Hematopoietic multipotent progenitor cell treated with erythropoietin and hydrocortisone succinate and interleukin-3 and kit ligand, for 17 days (in vitro differentiated cells): ENCODE results near the gene PPRC1.

Experiments used
- DNase-seq: peaks from one replicate; pipeline ENCODE4 v3.0.0-alpha.2; 2015; ENCODE audit warnings: low spot score

Gene PPRC1, protein sequence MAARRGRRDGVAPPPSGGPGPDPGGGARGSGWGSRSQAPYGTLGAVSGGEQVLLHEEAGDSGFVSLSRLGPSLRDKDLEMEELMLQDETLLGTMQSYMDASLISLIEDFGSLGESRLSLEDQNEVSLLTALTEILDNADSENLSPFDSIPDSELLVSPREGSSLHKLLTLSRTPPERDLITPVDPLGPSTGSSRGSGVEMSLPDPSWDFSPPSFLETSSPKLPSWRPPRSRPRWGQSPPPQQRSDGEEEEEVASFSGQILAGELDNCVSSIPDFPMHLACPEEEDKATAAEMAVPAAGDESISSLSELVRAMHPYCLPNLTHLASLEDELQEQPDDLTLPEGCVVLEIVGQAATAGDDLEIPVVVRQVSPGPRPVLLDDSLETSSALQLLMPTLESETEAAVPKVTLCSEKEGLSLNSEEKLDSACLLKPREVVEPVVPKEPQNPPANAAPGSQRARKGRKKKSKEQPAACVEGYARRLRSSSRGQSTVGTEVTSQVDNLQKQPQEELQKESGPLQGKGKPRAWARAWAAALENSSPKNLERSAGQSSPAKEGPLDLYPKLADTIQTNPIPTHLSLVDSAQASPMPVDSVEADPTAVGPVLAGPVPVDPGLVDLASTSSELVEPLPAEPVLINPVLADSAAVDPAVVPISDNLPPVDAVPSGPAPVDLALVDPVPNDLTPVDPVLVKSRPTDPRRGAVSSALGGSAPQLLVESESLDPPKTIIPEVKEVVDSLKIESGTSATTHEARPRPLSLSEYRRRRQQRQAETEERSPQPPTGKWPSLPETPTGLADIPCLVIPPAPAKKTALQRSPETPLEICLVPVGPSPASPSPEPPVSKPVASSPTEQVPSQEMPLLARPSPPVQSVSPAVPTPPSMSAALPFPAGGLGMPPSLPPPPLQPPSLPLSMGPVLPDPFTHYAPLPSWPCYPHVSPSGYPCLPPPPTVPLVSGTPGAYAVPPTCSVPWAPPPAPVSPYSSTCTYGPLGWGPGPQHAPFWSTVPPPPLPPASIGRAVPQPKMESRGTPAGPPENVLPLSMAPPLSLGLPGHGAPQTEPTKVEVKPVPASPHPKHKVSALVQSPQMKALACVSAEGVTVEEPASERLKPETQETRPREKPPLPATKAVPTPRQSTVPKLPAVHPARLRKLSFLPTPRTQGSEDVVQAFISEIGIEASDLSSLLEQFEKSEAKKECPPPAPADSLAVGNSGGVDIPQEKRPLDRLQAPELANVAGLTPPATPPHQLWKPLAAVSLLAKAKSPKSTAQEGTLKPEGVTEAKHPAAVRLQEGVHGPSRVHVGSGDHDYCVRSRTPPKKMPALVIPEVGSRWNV (N-terminal part only)

DNA sequence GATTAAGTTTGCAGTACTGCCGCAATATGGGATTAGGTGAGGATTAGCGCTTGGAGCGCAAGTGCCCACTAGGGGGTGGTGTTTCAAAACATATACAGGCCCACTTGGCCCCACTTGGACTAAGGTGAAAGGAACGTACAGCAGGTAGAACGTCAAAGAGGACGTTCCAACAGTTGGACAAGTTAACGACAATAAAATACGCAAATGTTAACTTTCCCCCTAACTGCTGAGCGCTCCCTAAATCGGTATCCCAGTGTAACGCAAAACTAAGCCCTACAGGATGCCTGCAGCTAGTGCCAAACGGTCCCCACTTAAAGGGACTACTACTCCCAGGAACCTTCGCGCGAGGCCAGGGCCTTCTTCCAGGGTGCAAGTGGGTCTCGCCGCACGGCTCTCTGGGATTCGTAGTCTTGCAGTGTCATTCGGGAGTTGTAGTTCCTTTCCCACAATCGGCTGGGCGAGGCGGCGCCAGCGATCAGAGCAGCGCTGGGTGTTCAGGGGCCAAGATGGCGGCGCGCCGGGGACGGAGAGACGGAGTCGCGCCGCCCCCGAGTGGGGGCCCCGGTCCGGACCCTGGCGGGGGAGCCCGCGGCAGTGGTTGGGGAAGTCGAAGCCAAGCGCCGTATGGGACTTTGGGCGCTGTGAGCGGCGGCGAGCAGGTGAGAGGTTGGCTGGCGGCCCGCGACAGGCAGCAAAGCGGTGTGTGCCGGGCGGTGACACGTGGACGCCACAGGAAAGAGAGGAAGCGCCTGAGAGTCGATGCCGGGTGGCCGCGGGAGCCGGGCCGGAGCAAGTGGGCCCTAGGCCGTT is at the start of gene PPRC1:
PPRC1 (plus strand) TSS at position 478 of the 810 bp plus-strand sequence; CDS start at position 507, 29 bp downstream.
- peak; percentile 98 for DNase-seq

DNA sequence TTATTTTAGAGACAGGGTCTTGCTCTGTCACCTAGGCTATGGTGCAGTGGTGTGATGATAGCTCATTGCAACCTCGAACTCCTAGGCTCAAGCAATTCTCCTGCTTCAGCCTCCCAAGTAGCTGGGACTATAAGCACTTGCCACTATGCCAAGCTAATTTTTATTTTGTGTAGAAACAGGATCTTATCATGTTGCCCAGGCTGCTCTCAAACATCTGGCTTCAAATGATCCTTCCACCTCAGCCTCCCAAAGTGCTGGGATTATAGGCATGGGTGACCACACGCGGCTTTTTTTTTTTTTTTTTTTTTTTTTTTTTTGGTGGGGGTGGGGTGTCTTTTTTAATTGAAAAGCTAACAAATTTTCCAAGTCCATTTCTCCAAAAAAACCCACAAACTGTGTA is 49.3 kb upstream of the PPRC1 start:
- no peak for DNase-seq

DNA sequence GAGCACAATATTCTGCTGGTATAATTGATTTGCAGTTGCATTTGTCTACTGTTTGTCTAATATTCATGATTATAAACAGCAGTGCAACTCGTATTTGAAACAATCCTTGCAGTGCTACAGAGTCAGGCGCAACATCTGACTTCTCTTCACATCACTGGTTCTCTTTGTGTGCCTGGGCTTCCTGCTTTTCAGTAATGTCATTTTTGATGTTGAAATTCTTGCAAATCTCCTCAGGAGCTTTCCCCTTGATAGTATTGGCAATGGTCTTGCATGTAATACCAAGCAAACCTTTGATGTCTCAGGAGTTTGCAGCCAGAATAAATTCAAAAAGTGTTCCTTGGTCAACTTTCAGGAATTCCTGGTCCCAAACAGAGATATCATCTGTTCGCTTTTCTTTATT is 47.5 kb upstream of the PPRC1 start:
- no peak for DNase-seq

DNA sequence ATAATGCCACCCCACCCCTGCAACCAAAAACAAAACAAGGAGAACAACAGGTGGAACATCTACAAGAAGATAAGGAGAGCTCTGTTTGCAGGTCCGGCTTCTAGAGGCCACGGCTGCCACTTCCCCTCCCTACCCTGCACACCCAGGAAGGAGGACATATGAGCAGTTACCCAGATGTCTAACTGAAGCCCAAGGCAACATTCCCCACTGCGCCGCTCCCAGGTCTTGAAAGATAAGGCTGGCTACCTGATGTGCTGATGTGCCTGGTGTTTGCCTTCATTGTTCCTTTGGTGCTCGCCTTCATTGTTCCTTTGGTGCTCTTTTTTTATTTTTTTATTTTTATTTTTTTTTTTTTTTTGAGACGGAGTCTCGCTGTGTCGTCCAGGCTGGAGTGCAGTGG is 46.6 kb upstream of the PPRC1 start:
- DNase-seq, result no peak

DNA sequence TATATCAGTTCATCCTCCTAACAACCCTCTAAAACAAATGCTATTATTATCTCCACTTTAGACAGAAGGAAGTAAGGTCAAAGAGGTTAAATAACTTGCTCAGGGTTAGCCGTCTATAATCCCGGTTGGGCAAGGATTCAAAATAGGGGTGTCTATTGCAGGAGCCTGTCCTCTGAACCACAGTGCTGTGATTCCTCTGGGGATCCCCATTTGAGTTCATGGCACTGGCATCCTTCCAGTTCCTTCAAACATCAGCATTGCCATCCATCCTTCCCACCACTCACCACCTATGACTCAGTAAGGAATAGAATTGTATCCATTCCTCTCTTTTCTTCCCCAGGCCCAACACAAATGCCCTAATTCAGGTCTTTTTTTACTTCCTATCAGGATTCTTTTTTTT is 42.1 kb upstream of the PPRC1 start:
- DNase-seq, result no peak

DNA sequence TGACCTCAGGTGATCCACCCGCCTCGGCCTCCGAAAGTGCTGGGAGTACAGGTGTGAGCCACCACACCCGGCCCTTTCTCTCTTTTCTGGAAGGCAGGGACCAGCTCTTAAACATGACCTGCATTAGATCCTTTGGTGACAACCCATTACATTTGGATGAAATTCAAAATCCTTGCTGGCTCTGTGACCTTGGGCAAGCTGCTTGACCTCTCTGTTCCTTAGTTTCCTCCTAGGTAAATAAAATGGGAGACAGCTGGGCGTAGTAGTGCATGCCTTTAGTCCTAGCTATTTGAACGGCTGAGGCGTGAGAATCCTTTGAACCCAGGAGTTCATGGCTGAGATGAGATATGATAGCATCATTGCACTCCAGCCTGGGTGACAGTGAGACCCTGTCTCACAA is 36.4 kb upstream of the PPRC1 start:
- no peak for DNase-seq

DNA sequence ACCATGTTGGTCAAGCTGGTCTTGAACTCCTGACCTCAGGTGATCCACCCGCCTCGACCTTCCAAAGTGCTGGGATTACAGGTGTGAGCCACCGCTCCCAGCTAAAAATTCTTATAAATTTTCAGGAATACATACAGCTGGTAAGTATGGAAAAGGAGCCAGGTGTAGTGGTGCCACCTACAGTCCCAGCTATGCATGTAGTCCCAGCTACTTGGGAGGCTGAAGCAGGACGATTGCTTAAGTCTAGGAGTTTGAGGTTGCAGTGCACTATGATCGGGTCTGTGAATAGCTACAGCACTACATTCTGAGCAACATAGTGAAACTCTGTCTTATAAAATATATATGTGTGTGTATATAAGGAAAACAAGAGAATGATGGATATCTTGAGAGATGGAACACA is 31.7 kb upstream of the PPRC1 start:
- DNase-seq, result no peak

DNA sequence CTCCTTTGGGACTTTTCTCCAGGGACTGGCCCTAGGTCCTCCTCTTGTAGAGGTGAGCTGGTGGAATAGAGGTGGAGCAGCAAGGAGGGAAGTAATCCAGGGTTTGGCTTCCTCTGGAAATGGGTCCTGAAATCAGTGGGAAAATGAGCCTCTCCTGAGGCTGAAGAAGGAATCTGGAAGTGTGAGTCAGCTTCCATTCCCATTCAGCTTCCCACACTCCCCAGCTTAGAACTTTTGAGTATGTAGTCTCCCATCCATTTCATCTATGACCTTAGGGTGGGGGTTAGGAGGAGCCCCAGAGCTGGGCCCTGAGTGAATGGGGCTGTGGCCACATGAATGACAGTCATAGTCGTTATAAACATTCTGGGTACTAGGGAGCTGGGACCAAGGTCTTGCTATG is 30.4 kb upstream of the PPRC1 start:
- no peak for DNase-seq

DNA sequence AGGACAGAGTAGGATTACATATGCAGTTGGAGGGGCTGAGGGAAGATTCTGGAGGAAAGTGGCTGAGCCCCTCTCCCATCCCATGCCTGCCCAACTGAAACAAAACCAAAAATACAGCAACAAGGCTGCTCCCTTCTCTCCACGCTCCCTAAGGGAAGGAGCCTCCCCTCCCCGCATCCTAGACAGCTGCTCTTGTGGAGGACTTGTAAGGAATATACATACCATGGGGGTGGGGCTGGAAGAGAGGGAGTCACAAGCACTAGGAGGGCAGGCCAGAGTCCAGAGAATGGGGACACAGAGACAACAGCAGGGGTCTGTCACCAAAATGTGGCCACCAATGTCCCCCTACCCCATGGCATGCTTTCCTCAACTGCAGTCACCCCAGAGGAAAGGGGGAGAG is 25.8 kb upstream of the PPRC1 start:
- no peak for DNase-seq

DNA sequence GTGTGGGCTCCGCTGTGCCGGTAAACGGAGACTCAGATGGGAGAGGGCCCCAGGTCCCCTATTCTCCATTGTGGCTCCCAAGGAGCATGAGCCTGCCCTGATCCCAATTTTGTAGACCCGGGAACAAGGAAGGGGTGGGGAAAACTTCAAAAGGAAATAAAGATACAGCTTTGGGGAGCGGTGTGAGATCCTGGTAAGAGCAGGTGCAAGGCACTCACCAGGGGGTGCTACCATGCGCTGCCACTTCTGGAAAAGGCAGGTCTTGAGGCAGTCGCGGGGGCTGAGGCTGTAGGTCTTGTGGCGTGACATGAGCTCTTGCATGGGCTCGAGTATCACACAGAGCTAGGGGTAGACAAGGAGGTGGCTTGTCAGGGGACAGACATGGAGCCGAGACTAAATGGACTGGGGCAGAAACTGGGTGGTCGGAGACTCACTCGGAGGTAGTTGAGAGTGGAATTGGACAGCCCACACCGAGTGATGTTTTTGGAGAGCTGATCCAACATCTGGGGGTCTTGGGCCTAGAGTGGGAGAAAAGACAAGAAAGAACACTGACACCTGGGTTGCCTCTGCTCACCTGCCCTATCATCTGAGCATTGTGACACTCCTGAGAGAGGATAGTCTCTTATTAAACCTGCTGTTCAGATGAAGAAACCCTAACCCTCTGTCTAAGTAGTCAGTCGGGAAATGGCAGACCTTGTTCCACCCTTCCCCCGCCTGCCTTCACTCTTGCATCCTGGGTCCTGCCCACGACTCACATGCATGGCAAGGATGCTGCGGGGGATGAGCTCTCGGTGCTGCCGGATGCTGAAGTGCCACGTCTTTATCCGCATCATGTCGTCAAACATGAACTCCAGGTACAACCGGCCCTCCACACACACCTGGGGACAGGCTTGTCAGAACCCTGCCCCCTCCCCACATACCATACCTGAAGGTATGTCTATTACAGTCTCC is 23.4 kb upstream of the PPRC1 start:
- DNase-seq, result no peak

DNA sequence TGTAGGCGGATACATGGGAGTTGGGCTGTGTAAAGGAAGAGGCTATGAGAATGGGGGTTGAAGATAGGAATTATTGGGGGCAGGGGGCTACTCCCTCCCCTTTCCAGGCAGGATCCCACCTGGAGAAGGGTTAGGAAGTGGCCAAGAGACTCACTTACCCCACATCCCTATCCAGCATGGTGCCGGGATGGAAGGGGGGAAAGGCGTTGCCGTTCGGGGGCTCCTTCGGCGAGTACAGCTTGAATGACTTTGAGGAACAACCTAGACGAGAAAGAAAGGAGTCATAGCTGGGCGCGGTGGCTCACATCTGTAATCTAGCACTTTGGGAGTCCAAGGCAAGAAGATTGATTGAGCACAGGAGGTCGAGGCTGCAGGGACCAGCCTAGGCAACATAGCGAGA is 21.6 kb upstream of the PPRC1 start:
- DNase-seq, result no peak

DNA sequence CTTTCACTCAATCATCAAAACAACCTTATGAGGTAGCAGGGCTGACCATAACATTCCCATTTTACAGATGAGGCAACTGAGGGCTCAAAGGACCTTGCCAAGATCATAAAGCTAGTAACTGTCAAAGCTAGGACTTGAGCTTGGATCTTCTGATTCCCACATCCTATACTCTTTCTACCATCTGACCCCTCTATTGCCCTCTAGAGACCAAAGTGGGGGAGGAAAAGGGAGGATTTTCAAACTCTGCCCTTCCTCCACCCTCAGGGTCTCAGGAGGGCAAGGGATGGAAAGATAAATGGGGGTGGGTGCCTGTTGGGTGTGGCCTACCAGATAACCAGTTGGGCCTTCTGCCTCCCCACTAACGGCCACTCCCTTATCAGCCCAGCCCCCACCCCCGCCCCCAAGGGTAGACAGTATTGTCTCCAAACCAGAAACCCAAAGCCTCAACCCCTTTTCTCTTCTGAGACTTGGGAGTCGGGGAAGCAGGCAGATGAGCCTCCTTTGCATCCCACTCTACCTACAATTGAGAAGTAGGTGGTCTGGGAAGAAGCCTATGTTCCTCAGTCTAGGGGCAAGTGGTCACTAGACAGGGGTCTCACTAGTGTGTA is 20.5 kb upstream of the PPRC1 start:
- peak; percentile 77 for DNase-seq

DNA sequence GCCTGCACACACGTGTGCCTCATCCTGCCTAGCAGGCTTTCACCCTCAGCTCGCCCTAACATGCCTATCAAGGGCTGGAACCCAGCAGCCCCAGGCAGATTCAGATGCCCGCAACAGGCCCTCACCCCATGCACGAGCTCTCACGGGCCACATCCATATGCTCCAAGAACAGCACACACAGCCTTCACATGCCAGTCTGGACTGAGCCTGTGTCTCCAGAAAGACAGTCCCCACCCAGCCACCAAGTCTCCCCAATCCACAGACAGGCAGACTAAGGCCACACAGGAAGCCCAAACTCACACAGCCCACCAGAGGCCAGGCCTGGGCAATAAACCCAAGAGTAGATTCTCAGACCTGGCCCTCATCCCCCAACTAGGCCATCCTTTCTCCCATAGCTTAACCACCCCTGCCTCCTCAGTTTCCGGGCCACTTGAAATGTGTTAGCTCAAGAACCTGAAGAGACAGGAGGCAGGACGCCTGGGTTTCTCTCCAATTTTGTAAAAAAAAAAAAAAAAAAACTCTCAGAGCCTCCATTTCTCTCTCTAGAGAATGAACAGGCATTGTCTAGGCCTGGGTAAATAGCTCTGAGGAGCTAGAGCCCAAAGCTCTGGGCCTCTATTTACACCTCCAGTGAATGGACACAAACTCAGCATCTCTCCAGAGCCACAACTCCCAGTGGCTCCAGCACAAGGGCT is 19.4 kb upstream of the PPRC1 start:
- DNase-seq, result peak; percentile 57

DNA sequence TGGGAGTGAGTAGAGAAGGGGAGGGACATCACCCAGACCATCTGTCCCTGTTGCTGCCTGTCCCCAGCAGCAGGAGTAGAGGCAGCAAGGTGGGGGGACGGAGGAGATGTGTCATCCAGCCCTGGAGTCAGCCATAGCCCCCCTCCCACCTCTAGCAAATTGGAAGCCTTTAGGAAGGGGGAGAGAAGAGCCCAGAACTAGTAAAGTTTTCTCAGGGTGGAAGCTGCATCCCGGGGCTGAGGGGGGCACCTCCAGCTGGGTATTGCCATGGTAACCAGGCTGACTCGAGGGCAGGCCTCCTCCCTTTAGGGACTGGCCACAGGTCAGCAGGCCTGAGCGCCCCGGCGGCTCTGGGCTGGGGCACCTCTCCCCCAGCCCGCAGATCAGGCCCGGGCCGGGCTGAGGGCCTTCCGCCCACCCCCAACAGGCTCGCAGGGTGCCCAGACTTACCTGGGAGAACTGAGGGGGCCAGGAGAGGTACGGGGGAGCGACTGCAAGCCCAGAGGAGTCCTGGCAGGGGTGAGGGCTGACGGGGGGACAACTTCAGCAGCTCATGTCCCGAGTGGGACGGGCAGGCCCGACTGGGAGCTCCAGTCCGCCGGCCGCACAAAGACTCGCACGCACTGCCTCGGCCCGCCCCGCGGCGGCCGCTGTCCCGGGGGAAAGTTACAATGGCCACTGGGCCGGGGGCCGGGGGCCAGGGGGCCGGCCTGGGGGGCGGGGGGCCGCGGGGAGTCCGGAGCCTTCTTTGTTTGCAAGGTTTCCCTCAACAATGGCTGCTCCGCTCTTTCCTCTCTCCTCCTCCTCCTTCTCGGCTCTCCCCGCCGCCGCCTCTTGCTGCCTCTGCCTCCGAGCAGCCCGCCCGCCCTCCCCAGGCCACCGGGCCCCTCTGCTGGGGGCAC is 18.6 kb upstream of the PPRC1 start:
- peak; percentile 66 for DNase-seq

DNA sequence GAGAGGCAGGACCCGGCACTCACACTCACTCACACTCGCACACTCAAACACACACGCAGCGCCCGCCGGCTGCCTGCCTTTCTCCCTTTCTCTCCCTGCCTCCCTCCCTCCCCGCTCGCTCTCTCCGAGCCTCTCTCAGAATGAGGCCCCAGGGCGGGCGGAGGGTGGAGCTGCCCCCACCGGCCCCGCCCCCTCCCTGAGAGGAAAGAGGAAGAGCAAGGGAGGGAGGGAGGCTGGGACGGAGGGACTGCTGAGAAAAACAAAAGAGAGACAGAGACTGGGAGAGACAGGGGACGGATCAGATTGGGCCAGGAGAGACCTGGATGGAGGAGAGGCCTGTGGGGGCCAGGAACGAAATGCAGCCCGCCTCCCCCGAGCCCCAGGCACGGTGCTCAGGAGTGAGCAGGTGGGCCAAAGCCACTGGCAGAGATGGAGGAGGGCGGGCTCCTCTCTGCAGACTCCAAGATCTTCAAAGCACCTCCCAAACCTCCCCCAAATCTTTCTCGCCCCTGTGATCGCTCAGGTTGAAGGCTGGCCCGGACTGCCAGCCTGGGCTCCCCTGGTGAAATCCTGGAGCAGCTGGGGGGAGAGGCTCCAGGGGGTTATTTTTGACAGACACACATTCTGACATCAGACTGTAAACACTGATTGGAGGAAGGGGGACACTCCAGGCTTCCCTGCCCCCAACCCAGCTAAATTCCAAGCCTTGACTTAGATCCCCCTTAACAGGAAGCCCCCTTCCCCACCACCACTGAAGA is 17.8 kb upstream of the PPRC1 start:
- DNase-seq, result peak; percentile 91

DNA sequence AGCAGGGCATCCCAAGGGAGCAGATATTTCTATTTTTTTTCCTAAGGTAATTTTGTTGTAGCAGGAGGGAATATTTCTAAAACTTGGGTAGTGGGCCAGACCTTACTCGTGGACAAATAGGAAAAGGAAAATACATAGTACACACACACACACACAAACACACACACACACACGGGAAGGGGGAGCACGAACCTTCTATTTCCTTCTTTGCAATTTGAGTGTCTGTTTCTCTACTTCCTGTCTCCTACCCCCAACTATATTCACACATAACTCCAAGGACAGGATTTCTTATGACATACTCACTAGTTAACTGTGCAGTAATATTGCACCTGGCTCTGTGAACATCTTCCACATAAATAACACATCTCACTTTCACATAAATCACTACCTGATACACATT is 17.1 kb upstream of the PPRC1 start:
- DNase-seq, result no peak

DNA sequence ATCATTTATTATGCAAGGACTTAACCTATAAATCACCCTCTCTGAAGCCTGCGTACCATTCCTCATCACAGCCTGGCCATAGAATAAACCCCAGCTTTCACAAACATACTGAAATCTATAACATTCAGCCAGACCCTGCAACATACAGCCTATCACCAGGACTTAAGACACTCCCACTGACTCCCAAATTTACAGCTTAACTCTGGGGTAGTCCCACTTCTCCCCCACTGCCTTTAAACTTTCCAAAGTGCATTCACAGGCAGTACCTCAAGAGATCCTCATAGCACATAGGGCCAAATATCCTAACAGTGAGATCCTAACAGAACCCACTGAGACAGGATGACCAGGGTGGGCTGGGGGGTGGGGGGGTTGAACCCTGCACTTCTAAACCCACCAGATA is 16.2 kb upstream of the PPRC1 start:
- no peak for DNase-seq
